ENCODE results near the gene OR52E5.

DNA sequence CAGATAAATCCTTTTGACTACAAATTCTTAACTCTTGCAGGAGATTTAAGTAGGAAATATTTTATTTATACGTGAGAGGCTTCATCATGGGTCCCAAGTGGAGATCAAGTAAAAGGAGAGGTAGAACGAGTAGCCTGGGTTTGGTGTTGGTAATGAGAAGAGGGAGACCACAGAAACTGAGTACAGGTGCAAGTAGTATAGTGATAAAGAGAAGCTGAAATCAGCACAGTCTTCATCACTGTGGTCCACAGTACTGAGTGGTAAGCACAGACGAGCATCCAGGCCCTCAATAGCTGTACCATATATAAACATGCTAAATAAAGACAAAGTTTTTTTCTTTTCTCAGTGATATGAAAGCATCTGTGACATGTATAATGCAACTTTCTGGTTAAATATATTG is 5.8 kb upstream of the OR52E5 start:
- TF ChIP-seq, protein P1, sequence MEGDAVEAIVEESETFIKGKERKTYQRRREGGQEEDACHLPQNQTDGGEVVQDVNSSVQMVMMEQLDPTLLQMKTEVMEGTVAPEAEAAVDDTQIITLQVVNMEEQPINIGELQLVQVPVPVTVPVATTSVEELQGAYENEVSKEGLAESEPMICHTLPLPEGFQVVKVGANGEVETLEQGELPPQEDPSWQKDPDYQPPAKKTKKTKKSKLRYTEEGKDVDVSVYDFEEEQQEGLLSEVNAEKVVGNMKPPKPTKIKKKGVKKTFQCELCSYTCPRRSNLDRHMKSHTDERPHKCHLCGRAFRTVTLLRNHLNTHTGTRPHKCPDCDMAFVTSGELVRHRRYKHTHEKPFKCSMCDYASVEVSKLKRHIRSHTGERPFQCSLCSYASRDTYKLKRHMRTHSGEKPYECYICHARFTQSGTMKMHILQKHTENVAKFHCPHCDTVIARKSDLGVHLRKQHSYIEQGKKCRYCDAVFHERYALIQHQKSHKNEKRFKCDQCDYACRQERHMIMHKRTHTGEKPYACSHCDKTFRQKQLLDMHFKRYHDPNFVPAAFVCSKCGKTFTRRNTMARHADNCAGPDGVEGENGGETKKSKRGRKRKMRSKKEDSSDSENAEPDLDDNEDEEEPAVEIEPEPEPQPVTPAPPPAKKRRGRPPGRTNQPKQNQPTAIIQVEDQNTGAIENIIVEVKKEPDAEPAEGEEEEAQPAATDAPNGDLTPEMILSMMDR (IDR thresholded peaks at IDR 0.05): no peak
- no peak for TF ChIP-seq POLR2A (IDR thresholded peaks at IDR 0.05)
